Keratinocyte (primary cell): ENCODE measurements around the gene CDCA3. TPM values are rescaled to one million over a fixed set of nuclear protein-coding genes. Genes with fewer than 3 reads are reported as not detected.
A peak's percentile ranks its signal among the peaks of the same experiment; 100 is the strongest.

Source experiments
- DNase-seq: peaks from one replicate; pipeline ENCODE4 v3.0.0-alpha.2; 2011; ENCODE audit warnings: low read depth, missing footprints, low spot score
- FAIRE-seq: peaks from 2 replicates; lab custom pipeline; 2011; peaks lifted over from hg19 to GRCh38; lab: Jason Lieb, UNC
- H2AFZ ChIP-seq: 2 replicates; pipeline ENCODE4 v1.6.0; 2012; ENCODE audit warnings: low read length, control low read depth, inconsistent platforms; ENCODE audit not compliant: control insufficient read depth
- H3K27ac ChIP-seq: 2 replicates; pipeline ENCODE4 v1.5.1; 2011; ENCODE audit warnings: low read length; ENCODE audit not compliant: control insufficient read depth, insufficient read depth
- H3K27me3 ChIP-seq: 3 replicates; pipeline ENCODE4 v1.6.0; 2011; ENCODE audit warnings: low read length; ENCODE audit not compliant: control insufficient read depth, insufficient read depth; ENCODE audit errors: extremely low read depth
- H3K36me3 ChIP-seq, 2 experiments: 2 replicates in 1 of 2; 3 replicates in 1 of 2; pipeline ENCODE4 v1.5.1; 2011; ENCODE audit warnings: low read length in 2 of 2, mild to moderate bottlenecking in 1 of 2; ENCODE audit not compliant: control insufficient read depth in 2 of 2, insufficient read depth in 2 of 2; ENCODE audit errors: extremely low read depth in 1 of 2
- H3K4me1 ChIP-seq: 3 replicates; pipeline ENCODE4 v1.5.1; 2011; ENCODE audit warnings: low read length; ENCODE audit not compliant: control insufficient read depth, insufficient read depth; ENCODE audit errors: extremely low read depth
- H3K4me2 ChIP-seq: 3 replicates; pipeline ENCODE4 v1.6.0; 2011; ENCODE audit warnings: low read depth, low read length; ENCODE audit not compliant: control insufficient read depth, insufficient read depth; ENCODE audit errors: extremely low read depth
- H3K4me3 ChIP-seq, 3 experiments: fragments of 200-600 bp in 1 of 3; sonication (generic) in 1 of 3; 2 replicates in 2 of 3; 3 replicates in 1 of 3; pipeline ENCODE4 v1.5.1; 2011 to 2016; ENCODE audit warnings: low read length in 3 of 3, mild to moderate bottlenecking in 3 of 3, control low read depth in 2 of 3, inconsistent platforms in 1 of 3, low read depth in 1 of 3, mixed read lengths in 1 of 3, mixed run types in 1 of 3, moderate library complexity in 1 of 3; ENCODE audit not compliant: control insufficient read depth in 2 of 3, insufficient read depth in 2 of 3; ENCODE audit errors: extremely low read depth in 1 of 3
- H3K79me2 ChIP-seq: 2 replicates; pipeline ENCODE4 v1.6.0; 2012; ENCODE audit warnings: low read length; ENCODE audit not compliant: control insufficient read depth, insufficient read depth
- H3K9ac ChIP-seq: 3 replicates; pipeline ENCODE4 v1.6.0; 2011; ENCODE audit warnings: low read length; ENCODE audit not compliant: control insufficient read depth, insufficient read depth; ENCODE audit errors: extremely low read depth
- H3K9me1 ChIP-seq: 3 replicates; pipeline ENCODE4 v1.6.0; 2011; ENCODE audit warnings: low read length; ENCODE audit not compliant: control insufficient read depth, insufficient read depth; ENCODE audit errors: extremely low read depth
- H3K9me3 ChIP-seq: 2 replicates; pipeline ENCODE4 v1.5.1; 2012; ENCODE audit warnings: low read depth, low read length; ENCODE audit not compliant: control insufficient read depth
- H4K20me1 ChIP-seq: 3 replicates; pipeline ENCODE4 v1.6.0; 2011; ENCODE audit warnings: low read length; ENCODE audit not compliant: control insufficient read depth, insufficient read depth; ENCODE audit errors: extremely low read depth
- CTCF ChIP-seq, 3 experiments: IDR thresholded peaks in 1 of 3; conservative IDR thresholded peaks in 1 of 3; optimal IDR thresholded peaks in 1 of 3; 2 replicates in 2 of 3; 3 replicates in 1 of 3; pipeline versions ENCODE3 to v1.5.1; 2011; ENCODE audit warnings: low read length in 3 of 3, mild to moderate bottlenecking in 3 of 3, moderate library complexity in 2 of 3, control low read depth in 1 of 3, inconsistent platforms in 1 of 3; ENCODE audit not compliant: insufficient read depth in 2 of 3; ENCODE audit errors: extremely low read depth in 1 of 3
- EZH2 ChIP-seq: IDR thresholded peaks from one replicate; pipeline ENCODE4 v1.6.1; 2012; ENCODE audit warnings: inconsistent platforms, mild to moderate bottlenecking, low read length, moderate library complexity
- dilution Hi-C: fragments of 300-500 bp; cut with MboI; formaldehyde crosslinking; loops from one replicate; pipeline ENCODE4 v1.7.0; 2020; ENCODE audit warnings: low sequenced_read_pairs; ENCODE audit not compliant: extremely low pct_ligation_motif_present
- polyA plus RNA-seq, 5 experiments: library from polyadenylated mRNA; depleted of rRNA in 3 of 5; stranded (reverse) in 3 of 5; stranded (forward) in 1 of 5; unstranded in 1 of 5; fragments of >200 nt; gene quantifications; 1 replicate in 1 of 5; 2 replicates in 3 of 5; 3 replicates in 1 of 5; pipeline versions ENCODE4 v1.2.1 to v1.2.3, GENCODE V29; 2011 to 2012; ENCODE audit warnings: missing spikeins in 2 of 5, low read depth in 1 of 5, low replicate concordance in 1 of 5

The CDCA3 gene
- polyA plus RNA-seq, 1 donor (not counting 4 experiments of a cell fraction or from before 2014, with no cell fraction given) = 15.0 TPM

GRCh38 chr12:6849976-6850560, 1.0 kb downstream of the CDCA3 start:
- Histone ChIP-seq H3K27me3 (no peaks in the 10 kb centered on the region), H3K9ac (peak overlapping the region; percentile 92), H3K27ac (peak overlapping the region; percentile 91), H3K4me1 (peaks cover 21% of the 10 kb centered on the region), H3K4me3 (peak overlapping the region in 2 of 3 experiments; percentile 95 to 99), H3K9me1 (no peaks in the 10 kb centered on the region), H3K36me3 (peaks cover 6 to 38% of the 10 kb centered on the region in 2 experiments), H4K20me1 (no peaks in the 10 kb centered on the region), H3K9me3 (no peaks in the 10 kb centered on the region), H2AFZ (no peak overlapping the region), H3K4me2 (peak overlapping the region; percentile 94), H3K79me2 (peaks cover 34% of the 10 kb centered on the region)
- FAIRE-seq (no peak), DNase-seq (no peak)
- dilution Hi-C loops = no loop called here
- TF ChIP-seq CTCF (optimal IDR thresholded peaks at IDR 0.05 in 1 of 3, IDR thresholded peaks at IDR 0.05 in 1 of 3, conservative IDR thresholded peaks at IDR 0.05 in 1 of 3; ENCODE audit: extremely low read depth in 1 of 3, insufficient read depth in 2 of 3, low read length in 3 of 3) (no peak), EZH2 (no peak)

DNA sequence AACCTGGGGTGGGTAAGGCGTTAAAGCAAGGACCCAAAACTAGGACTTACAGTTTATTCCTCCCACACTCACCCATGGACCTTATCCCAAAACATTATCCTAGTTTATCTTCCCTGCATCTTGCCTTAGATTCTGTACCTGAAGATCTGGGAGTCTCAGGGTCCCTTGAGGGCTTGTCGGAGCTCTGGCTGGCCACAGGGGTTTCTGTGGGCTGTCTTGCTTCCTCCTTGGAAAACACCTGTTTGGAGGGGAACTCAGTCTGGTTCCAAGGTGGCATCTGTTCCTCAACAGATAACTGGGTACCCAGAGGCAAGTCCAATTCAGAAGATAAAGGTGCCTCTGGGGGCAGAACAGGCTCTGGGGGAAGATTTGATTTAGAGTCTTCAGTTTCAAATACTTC, 1.7 kb downstream of the CDCA3 start:
- FAIRE-seq (no peak), DNase-seq (no peak)
- dilution Hi-C loops = no loop called here
- Histone ChIP-seq H3K9me1 (no peaks in the 10 kb centered on the region), H3K79me2 (peaks cover 27% of the 10 kb centered on the region), H3K27me3 (no peaks in the 10 kb centered on the region), H3K9ac (no peak overlapping the region), H3K4me3 (no peak overlapping the region), H3K4me1 (peaks cover 21% of the 10 kb centered on the region), H3K4me2 (peak overlapping the region; percentile 94), H4K20me1 (no peaks in the 10 kb centered on the region), H3K36me3 (peaks cover 6 to 34% of the 10 kb centered on the region in 2 experiments), H2AFZ (no peak overlapping the region), H3K9me3 (no peaks in the 10 kb centered on the region), H3K27ac (no peak overlapping the region)
- no peak for TF ChIP-seq CTCF (optimal IDR thresholded peaks at IDR 0.05 in 1 of 3, IDR thresholded peaks at IDR 0.05 in 1 of 3, conservative IDR thresholded peaks at IDR 0.05 in 1 of 3; ENCODE audit: extremely low read depth in 1 of 3, insufficient read depth in 2 of 3, low read length in 3 of 3)
- TF ChIP-seq EZH2 = no peak
